Activated T-helper 1 cell treated with anti-CD3 and anti-CD28 coated beads, Interleukin-12 subunit alpha, Interleukin-12 subunit beta, Interleukin-2, Interleukin-4 antibody, amounts not matched to agents 30 ng/mL and 10 ng/mL and 1 ng/mL, durations not matched to agents 14 hours and 24 hours and 36 hours (primary cell): ENCODE data around the gene AJM1. TPM values are rescaled to one million over a fixed set of nuclear protein-coding genes. Genes with fewer than 3 reads are reported as not detected.
"Not testable (repeated sequence)": the region's sequence is repeated elsewhere in the genome, so short reads cannot be mapped to it uniquely, and the experiment has no call there.

Experiments
- DNase-seq: peaks from one replicate; pipeline ENCODE4 v3.0.0; 2021; ENCODE audit warnings: low spot score
- H3K27ac Mint-ChIP-seq: one replicate; pipeline ENCODE4 v1.8.0; 2021; ENCODE audit warnings: mild to moderate bottlenecking, mixed read lengths
- H3K27me3 Mint-ChIP-seq: one replicate; pipeline ENCODE4 v1.8.0; 2022; ENCODE audit warnings: mild to moderate bottlenecking, moderate library complexity, mixed read lengths; ENCODE audit not compliant: insufficient read depth
- H3K36me3 Mint-ChIP-seq: one replicate; pipeline ENCODE4 v1.8.0; 2021; ENCODE audit warnings: low read depth, mixed read lengths
- H3K4me1 Mint-ChIP-seq: one replicate; pipeline ENCODE4 v1.8.0; 2021; ENCODE audit warnings: low read depth, mixed read lengths
- H3K4me3 Mint-ChIP-seq: one replicate; pipeline ENCODE4 v1.8.0; 2021; ENCODE audit warnings: mild to moderate bottlenecking, moderate library complexity, mixed read lengths
- H3K9me3 Mint-ChIP-seq: one replicate; pipeline ENCODE4 v1.8.0; 2021; ENCODE audit warnings: mixed read lengths
- intact Hi-C: fragments of 100-400 bp; cut with micrococcal nuclease; formaldehyde crosslinking; loops from one replicate; pipeline ENCODE4 v1.15.1; 2024
- total RNA-seq: library from RNA; stranded (reverse); gene quantifications from 2 replicates; pipeline ENCODE4 v1.2.3, GENCODE V29; 2022

Gene AJM1
- total RNA-seq, 1 donor from 2014 or later: 5.8 TPM

- Mint-ChIP-seq H3K4me3 (no peak overlapping the region), H3K27ac (no peak overlapping the region), H3K36me3 (peaks cover 4% of the 10 kb centered on the region), H3K27me3 (no peaks in the 10 kb centered on the region), H3K9me3 (no peaks in the 10 kb centered on the region), H3K4me1 (no peaks in the 10 kb centered on the region)
- DNase-seq: no peak
- intact Hi-C loops: no loop called here
Measured at GRCh38 chr9:136839229-136840139, 2.8 kb upstream of the AJM1 start.

- no peak overlapping the region for H3K4me3 Mint-ChIP-seq
- no peaks in the 10 kb centered on the region for H3K27me3 Mint-ChIP-seq
- H3K36me3 Mint-ChIP-seq: peaks cover 4% of the 10 kb centered on the region
- no peaks in the 10 kb centered on the region for H3K9me3 Mint-ChIP-seq
- H3K4me1 Mint-ChIP-seq: no peaks in the 10 kb centered on the region
- DNase-seq: no peak
- intact Hi-C loops: no loop called here
- H3K27ac Mint-ChIP-seq: no peak overlapping the region
Measured at GRCh38 chr9:136840140-136840876, 2.0 kb upstream of the AJM1 start.

- no peak overlapping the region for H3K4me3 Mint-ChIP-seq
Measured at GRCh38 chr9:136840877-136841645, 1.2 kb upstream of the AJM1 start.

GRCh38 chr9:136841646-136842379, 465 bp upstream of the AJM1 start:
- H3K36me3 Mint-ChIP-seq, H3K4me1 Mint-ChIP-seq, DNase-seq, H3K9me3 Mint-ChIP-seq, H3K27me3 Mint-ChIP-seq: not testable (repeated sequence)
- Mint-ChIP-seq H3K27ac (peak overlapping the region; percentile 77), H3K4me3 (peak overlapping the region; percentile 83)
- intact Hi-C loops: loop anchor here (1.0 to 2.0 kb wide), 5 partner anchors 35 to 193 kb away; partner anchors contain the start of genes FBXW5, PAXX, RABL6 and TMEM141

More at GRCh38 chr9:136840877-136841645, 1.2 kb upstream of the AJM1 start:
- H3K27me3 Mint-ChIP-seq: no peaks in the 10 kb centered on the region
- no peaks in the 10 kb centered on the region for H3K4me1 Mint-ChIP-seq
- H3K36me3 Mint-ChIP-seq: peaks cover 4% of the 10 kb centered on the region
- no peak overlapping the region for H3K27ac Mint-ChIP-seq
- intact Hi-C loops: no loop called here
- H3K9me3 Mint-ChIP-seq: no peaks in the 10 kb centered on the region
- DNase-seq: no peak

- not testable (repeated sequence) for H3K9me3 Mint-ChIP-seq, H3K27me3 Mint-ChIP-seq, H3K36me3 Mint-ChIP-seq, DNase-seq, H3K4me1 Mint-ChIP-seq
- H3K27ac Mint-ChIP-seq: peak overlapping the region; percentile 48
- intact Hi-C loops: loop anchor here (2.0 kb wide), 3 partner anchors 36 to 192 kb away; partner anchors contain the start of genes PAXX and RABL6
- H3K4me3 Mint-ChIP-seq: peak overlapping the region; percentile 65
Measured at GRCh38 chr9:136843159-136843800, 1.0 kb downstream of the AJM1 start.

- intact Hi-C loops: loop anchor here (2.0 kb wide), 3 partner anchors 37 to 191 kb away; partner anchors contain the start of genes PAXX and RABL6
- H3K27ac Mint-ChIP-seq: peak overlapping the region; percentile 48
- not testable (repeated sequence) for H3K27me3 Mint-ChIP-seq, H3K9me3 Mint-ChIP-seq, H3K4me1 Mint-ChIP-seq, H3K36me3 Mint-ChIP-seq
- H3K4me3 Mint-ChIP-seq: peak overlapping the region; percentile 65
- DNase-seq: peak; percentile 50
Measured at GRCh38 chr9:136843801-136844740, 1.8 kb downstream of the AJM1 start.

GRCh38 chr9:136844761-136845464, 2.6 kb downstream of the AJM1 start:
- no peaks in the 10 kb centered on the region for H3K4me1 Mint-ChIP-seq
- intact Hi-C loops: loop anchor here (5.0 kb wide), 2 partner anchors 118 to 202 kb away; partner anchors contain the start of gene NPDC1
- DNase-seq: no peak
- peaks cover 8% of the 10 kb centered on the region for H3K36me3 Mint-ChIP-seq
- H3K4me3 Mint-ChIP-seq: no peak overlapping the region
- H3K27ac Mint-ChIP-seq: peak overlapping the region; percentile 52
- no peaks in the 10 kb centered on the region for H3K9me3 Mint-ChIP-seq
- H3K27me3 Mint-ChIP-seq: peaks cover 6% of the 10 kb centered on the region

- H3K4me1 Mint-ChIP-seq: no peaks in the 10 kb centered on the region
Measured at GRCh38 chr9:136845465-136846260, 3.4 kb downstream of the AJM1 start.

GRCh38 chr9:136846376-136847087, 4.3 kb downstream of the AJM1 start:
- Mint-ChIP-seq H3K27me3 (peaks cover 6% of the 10 kb centered on the region), H3K4me1 (no peaks in the 10 kb centered on the region), H3K9me3 (no peaks in the 10 kb centered on the region), H3K36me3 (peaks cover 6% of the 10 kb centered on the region), H3K27ac (peak overlapping the region; percentile 58), H3K4me3 (peak overlapping the region; percentile 39)
- intact Hi-C loops: loop anchor here (1.0 to 5.0 kb wide), 3 partner anchors 55 to 201 kb away; partner anchors contain the start of genes NPDC1 and TMEM141
- no peak for DNase-seq

More at GRCh38 chr9:136845465-136846260, 3.4 kb downstream of the AJM1 start:
- Mint-ChIP-seq H3K27ac (peak overlapping the region; percentile 52), H3K27me3 (peaks cover 6% of the 10 kb centered on the region), H3K36me3 (peaks cover 6% of the 10 kb centered on the region), H3K4me3 (no peak overlapping the region), H3K9me3 (no peaks in the 10 kb centered on the region)
- intact Hi-C loops: loop anchor here (5.0 kb wide), 2 partner anchors 118 to 202 kb away; partner anchors contain the start of gene NPDC1
- DNase-seq: no peak
